HL-60 (cell line): ENCODE measurements around the gene ZNF322.
"Not testable (repeated sequence)": the region's sequence is repeated elsewhere in the genome, so short reads cannot be mapped to it uniquely, and the experiment has no call there.

Experiments
- POLR2AphosphoS5 ChIP-seq: IDR thresholded peaks from 2 replicates; pipeline ENCODE4 v1.6.1; 2012; ENCODE audit warnings: low read depth
- TF ChIP-seq, protein P1 (sequence below): IDR thresholded peaks from one replicate; pipeline ENCODE4 v1.5.1; 2011; ENCODE audit warnings: low read length, control low read depth, inconsistent platforms; ENCODE audit not compliant: insufficient read depth

- TF ChIP-seq, protein P1, sequence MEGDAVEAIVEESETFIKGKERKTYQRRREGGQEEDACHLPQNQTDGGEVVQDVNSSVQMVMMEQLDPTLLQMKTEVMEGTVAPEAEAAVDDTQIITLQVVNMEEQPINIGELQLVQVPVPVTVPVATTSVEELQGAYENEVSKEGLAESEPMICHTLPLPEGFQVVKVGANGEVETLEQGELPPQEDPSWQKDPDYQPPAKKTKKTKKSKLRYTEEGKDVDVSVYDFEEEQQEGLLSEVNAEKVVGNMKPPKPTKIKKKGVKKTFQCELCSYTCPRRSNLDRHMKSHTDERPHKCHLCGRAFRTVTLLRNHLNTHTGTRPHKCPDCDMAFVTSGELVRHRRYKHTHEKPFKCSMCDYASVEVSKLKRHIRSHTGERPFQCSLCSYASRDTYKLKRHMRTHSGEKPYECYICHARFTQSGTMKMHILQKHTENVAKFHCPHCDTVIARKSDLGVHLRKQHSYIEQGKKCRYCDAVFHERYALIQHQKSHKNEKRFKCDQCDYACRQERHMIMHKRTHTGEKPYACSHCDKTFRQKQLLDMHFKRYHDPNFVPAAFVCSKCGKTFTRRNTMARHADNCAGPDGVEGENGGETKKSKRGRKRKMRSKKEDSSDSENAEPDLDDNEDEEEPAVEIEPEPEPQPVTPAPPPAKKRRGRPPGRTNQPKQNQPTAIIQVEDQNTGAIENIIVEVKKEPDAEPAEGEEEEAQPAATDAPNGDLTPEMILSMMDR, result not testable (repeated sequence)
- not testable (repeated sequence) for TF ChIP-seq POLR2AphosphoS5
Observed at GRCh38 chr6:26705352-26705751, 45.8 kb upstream of the ZNF322 start.
